H1 (cell line): Measurements from ENCODE around the gene CHMP4B. TPM values are rescaled to one million over a fixed set of nuclear protein-coding genes. Genes with fewer than 3 reads are reported as not detected.

ENCODE experiments used
- CTCF ChIA-PET: fragments of 300-600 bp; sonication (Branson Sonifier 250); formaldehyde crosslinking; loops from one replicate; lab custom pipeline; 2021; ENCODE audit not compliant: partially characterized antibody; lab: Charles Lee
- POLR2A ChIA-PET: fragments of 300-600 bp; sonication (Branson Sonifier 250); formaldehyde crosslinking; loops from one replicate; lab custom pipeline; 2021; ENCODE audit warnings: inconsistent platforms; ENCODE audit not compliant: partially characterized antibody; lab: Charles Lee
- DNase-seq, 2 experiments: peaks; one replicate each; pipeline versions ENCODE4 v3.0.0 to v3.0.0-alpha.2; 2010 to 2022; ENCODE audit warnings: low spot score in 2 of 2, low read depth in 1 of 2, mixed read lengths in 1 of 2
- FAIRE-seq: peaks from 2 replicates; lab custom pipeline; 2011; peaks lifted over from hg19 to GRCh38; lab: Jason Lieb, UNC
- H2AFZ ChIP-seq: 2 replicates; pipeline ENCODE4 v1.8.1; 2012; ENCODE audit warnings: low read length, inconsistent platforms
- H2AK5ac ChIP-seq: 2 replicates; pipeline ENCODE4 v1.6.1; 2013; ENCODE audit warnings: low read depth, low read length
- H2BK120ac ChIP-seq: replicated peaks from 2 replicates; pipeline ENCODE3; 2013; ENCODE audit warnings: low read depth, low read length, inconsistent platforms
- H2BK12ac ChIP-seq: 2 replicates; pipeline ENCODE4 v1.6.1; 2013; ENCODE audit warnings: low read depth, low read length
- H2BK15ac ChIP-seq: 2 replicates; pipeline ENCODE4 v1.6.1; 2013; ENCODE audit warnings: low read length
- H2BK20ac ChIP-seq: 2 replicates; pipeline ENCODE4 v1.6.1; 2013; ENCODE audit warnings: low read length
- H2BK5ac ChIP-seq: 2 replicates; pipeline ENCODE4 v1.6.1; 2013; ENCODE audit warnings: low read depth, low read length
- H3K14ac ChIP-seq: 2 replicates; pipeline ENCODE4 v1.6.1; 2013; ENCODE audit warnings: inconsistent platforms; ENCODE audit not compliant: insufficient read length
- H3K18ac ChIP-seq: 2 replicates; pipeline ENCODE4 v1.6.1; 2013; ENCODE audit warnings: low read length; ENCODE audit errors: extremely low read depth
- H3K23ac ChIP-seq: 2 replicates; pipeline ENCODE4 v1.6.1; 2013; ENCODE audit warnings: inconsistent platforms; ENCODE audit not compliant: insufficient read length
- H3K23me2 ChIP-seq: 2 replicates; pipeline ENCODE4 v1.6.1; 2013; ENCODE audit warnings: low read depth, low read length
- H3K27ac ChIP-seq: 2 replicates; pipeline ENCODE4 v1.6.1; 2011; ENCODE audit warnings: low read depth, low read length, inconsistent platforms
- H3K27me3 ChIP-seq, 4 experiments: replicated peaks in 1 of 4; 1 replicate in 1 of 4; 2 replicates in 3 of 4; pipeline versions ENCODE4 v1.6.1 to v1.8.1; 2011 to 2013; ENCODE audit warnings: low read length in 3 of 4, mild to moderate bottlenecking in 3 of 4, inconsistent platforms in 2 of 4, mixed read lengths in 2 of 4, moderate library complexity in 1 of 4; ENCODE audit not compliant: control insufficient read depth in 3 of 4, insufficient read depth in 3 of 4; ENCODE audit errors: extremely low read depth in 1 of 4
- H3K36me3 ChIP-seq, 4 experiments: 2 replicates each; pipeline versions ENCODE4 v1.6.1 to v1.8.1; 2011 to 2013; ENCODE audit warnings: mild to moderate bottlenecking in 4 of 4, low read length in 3 of 4, moderate library complexity in 2 of 4, control low read depth in 1 of 4, inconsistent platforms in 1 of 4; ENCODE audit not compliant: insufficient read depth in 4 of 4, control insufficient read depth in 2 of 4
- H3K4ac ChIP-seq: replicated peaks from 2 replicates; pipeline ENCODE3; 2013; ENCODE audit warnings: low read length, low read depth, mixed read lengths, inconsistent platforms; ENCODE audit not compliant: insufficient read length
- H3K4me1 ChIP-seq, 4 experiments: replicated peaks in 1 of 4; 1 replicate in 1 of 4; 2 replicates in 3 of 4; pipeline versions ENCODE4 v1.6.1 to v1.8.1; 2011 to 2013; ENCODE audit warnings: low read length in 3 of 4, inconsistent platforms in 2 of 4, mixed read lengths in 1 of 4; ENCODE audit not compliant: insufficient read depth in 4 of 4, control insufficient read depth in 3 of 4
- H3K4me2 ChIP-seq, 2 experiments: 2 replicates each; pipeline versions ENCODE4 v1.6.1 to v1.8.1; 2011 to 2013; ENCODE audit warnings: low read depth in 2 of 2, low read length in 2 of 2, control low read depth in 1 of 2, inconsistent platforms in 1 of 2, mild to moderate bottlenecking in 1 of 2; ENCODE audit not compliant: insufficient read depth in 1 of 2
- H3K4me3 ChIP-seq, 4 experiments: fragments of 200-600, 300-600 bp in 1 of 4; sonication (generic), shearing (Covaris generic), sonication (Bioruptor Twin) in 1 of 4; 2 replicates each; pipeline versions ENCODE4 v1.5.1 to v1.8.1; 2011 to 2016; ENCODE audit warnings: low read length in 4 of 4, low read depth in 3 of 4, control low read depth in 2 of 4, inconsistent platforms in 2 of 4, mild to moderate bottlenecking in 2 of 4, mixed read lengths in 1 of 4, moderate library complexity in 1 of 4; ENCODE audit not compliant: insufficient read depth in 2 of 4; ENCODE audit errors: extremely low read depth in 1 of 4
- H3K56ac ChIP-seq: replicated peaks from 2 replicates; pipeline ENCODE3; 2013; ENCODE audit warnings: low read depth, mild to moderate bottlenecking, mixed read lengths, low read length, inconsistent platforms; ENCODE audit not compliant: insufficient read length
- H3K79me1 ChIP-seq: 2 replicates; pipeline ENCODE4 v1.6.1; 2013; ENCODE audit warnings: low read depth, low read length, control low read depth
- H3K79me2 ChIP-seq, 2 experiments: 2 replicates each; pipeline versions ENCODE4 v1.6.1 to v1.8.1; 2012 to 2013; ENCODE audit warnings: low read length in 2 of 2, mild to moderate bottlenecking in 2 of 2, inconsistent platforms in 1 of 2; ENCODE audit not compliant: insufficient read depth in 2 of 2, control insufficient read depth in 1 of 2
- H3K9ac ChIP-seq, 4 experiments: replicated peaks in 1 of 4; 1 replicate in 1 of 4; 2 replicates in 3 of 4; pipeline versions ENCODE4 v1.6.1 to v1.8.1; 2011 to 2013; ENCODE audit warnings: low read depth in 3 of 4, low read length in 3 of 4, control low read depth in 2 of 4, mild to moderate bottlenecking in 2 of 4, moderate library complexity in 2 of 4, inconsistent platforms in 1 of 4; ENCODE audit errors: extremely low read depth in 1 of 4
- H3K9me3 ChIP-seq, 2 experiments: 2 replicates each; pipeline versions ENCODE4 v1.6.1 to v1.8.1; 2012 to 2013; ENCODE audit warnings: mild to moderate bottlenecking in 2 of 2, moderate library complexity in 2 of 2, control low read depth in 1 of 2, inconsistent platforms in 1 of 2, low read depth in 1 of 2, low read length in 1 of 2, mixed read lengths in 1 of 2; ENCODE audit not compliant: insufficient read depth in 2 of 2
- H4K20me1 ChIP-seq, 2 experiments: replicated peaks in 1 of 2; 2 replicates each; pipeline versions ENCODE3 to v1.8.1; 2011 to 2013; ENCODE audit warnings: inconsistent platforms in 2 of 2, low read length in 2 of 2, mild to moderate bottlenecking in 1 of 2; ENCODE audit not compliant: insufficient read depth in 2 of 2, control insufficient read depth in 1 of 2
- H4K5ac ChIP-seq: 2 replicates; pipeline ENCODE4 v1.6.1; 2013; ENCODE audit warnings: low read length, low read depth, mixed read lengths, inconsistent platforms; ENCODE audit not compliant: insufficient read length
- H4K8ac ChIP-seq: 2 replicates; pipeline ENCODE4 v1.8.0; 2013; ENCODE audit warnings: mild to moderate bottlenecking, moderate library complexity, low read length, inconsistent platforms; ENCODE audit not compliant: insufficient read depth; ENCODE audit errors: extremely low read depth
- H4K91ac ChIP-seq: replicated peaks from 2 replicates; pipeline ENCODE3; 2013; ENCODE audit warnings: low read length, mixed read lengths, inconsistent platforms; ENCODE audit not compliant: insufficient read length
- ATF2 ChIP-seq: IDR thresholded peaks from 2 replicates; pipeline ENCODE4 v1.6.1; 2012; ENCODE audit warnings: low read length, inconsistent platforms
- BCL11A ChIP-seq, 2 experiments: IDR thresholded peaks; one replicate each; pipeline ENCODE4 v1.6.1; 2011; ENCODE audit warnings: low read depth in 2 of 2, low read length in 2 of 2, mild to moderate bottlenecking in 2 of 2
- CHD2 ChIP-seq: IDR thresholded peaks from 2 replicates; pipeline ENCODE4 v1.6.1; 2012; ENCODE audit warnings: low read length, improper control_type of control experiment
- EGR1 ChIP-seq: IDR thresholded peaks from 2 replicates; pipeline ENCODE4 v1.6.1; 2011; ENCODE audit warnings: low read depth, low read length, borderline replicate concordance
- JUND ChIP-seq: IDR thresholded peaks from 2 replicates; pipeline ENCODE4 v1.6.1; 2011; ENCODE audit warnings: mild to moderate bottlenecking, improper control_type of control experiment, low read length
- KDM1A ChIP-seq: fragments of 200-600, 300-600 bp; sonication (generic); IDR thresholded peaks from 2 replicates; pipeline ENCODE4 v1.7.1; 2016; ENCODE audit warnings: mild to moderate bottlenecking, low read length, borderline replicate concordance
- MAFK ChIP-seq: IDR thresholded peaks from 2 replicates; pipeline ENCODE4 v1.6.1; 2012; ENCODE audit warnings: low read depth, mild to moderate bottlenecking, improper control_type of control experiment, low read length
- RAD21 ChIP-seq, 2 experiments: IDR thresholded peaks in 1 of 2; conservative IDR thresholded peaks in 1 of 2; 2 replicates each; pipeline ENCODE4 v1.6.1; 2011; ENCODE audit warnings: low read depth in 2 of 2, low read length in 2 of 2, improper control_type of control experiment in 1 of 2, inconsistent platforms in 1 of 2, mild to moderate bottlenecking in 1 of 2, moderate library complexity in 1 of 2
- SIX5 ChIP-seq: IDR thresholded peaks from 2 replicates; pipeline ENCODE4 v1.6.1; 2011; ENCODE audit warnings: mild to moderate bottlenecking, low read depth, low read length
- SP2 ChIP-seq: IDR thresholded peaks from 2 replicates; pipeline ENCODE4 v1.6.1; 2012; ENCODE audit warnings: mild to moderate bottlenecking, low read length, inconsistent platforms
- SUZ12 ChIP-seq: fragments of 200-600 bp; sonication (generic); IDR thresholded peaks from 2 replicates; pipeline ENCODE4 v1.6.1; 2012; ENCODE audit warnings: mild to moderate bottlenecking, inconsistent platforms, low read length, moderate library complexity, mixed read lengths
- TAF1 ChIP-seq: IDR thresholded peaks from 2 replicates; pipeline ENCODE4 v1.6.1; 2011; ENCODE audit warnings: mild to moderate bottlenecking, low read depth, low read length
- YY1 ChIP-seq: IDR thresholded peaks from 2 replicates; pipeline ENCODE4 v1.6.1; 2011; ENCODE audit warnings: low read depth, mild to moderate bottlenecking, low read length
- WGBS, 2 experiments: shearing (Covaris generic) in 1 of 2; methylation state at CpG; one replicate each; pipeline versions ENCODE4 v1.1.6 to v1.1.7; 2013 to 2015; ENCODE audit warnings: low lambda C conversion rate in 2 of 2, mixed read lengths in 2 of 2, inconsistent platforms in 1 of 2, low coverage in 1 of 2, missing lambda C conversion rate in 1 of 2; ENCODE audit not compliant: insufficient replicate concordance in 2 of 2, insufficient coverage in 1 of 2, insufficient read length in 1 of 2; ENCODE audit errors: extremely low coverage in 1 of 2, missing lambda C conversion rate in 1 of 2; 5-methylcytosine and 5-hydroxymethylcytosine counted together
- polyA plus RNA-seq, 7 experiments: library from polyadenylated mRNA; depleted of rRNA in 3 of 7; stranded (reverse) in 5 of 7; unstranded in 2 of 7; fragments of >200 nt in 5 of 7; fragments of 200-250 nt in 2 of 7; gene quantifications; 1 replicate in 5 of 7; 2 replicates in 1 of 7; 4 replicates in 1 of 7; pipeline versions ENCODE4 v1.2.1 to v1.2.3, GENCODE V29; 2011 to 2013; ENCODE audit warnings: missing spikeins in 2 of 7, mixed read lengths in 2 of 7
- total RNA-seq: library from RNA; stranded (reverse); fragmentation: NEBNext Ultra II Directional; extraction: Animal tissue kit (Norgen Biotek cat#: 25700); gene quantifications from 2 replicates; pipeline ENCODE4 v1.2.1, GENCODE V29; 2021

CHMP4B gene
- total and polyA plus RNA-seq, 2 of the 8 experiments (the other 6 are each of a cell fraction or from before 2014, with no cell fraction given) = 38.6 to 66.3 TPM

DNA sequence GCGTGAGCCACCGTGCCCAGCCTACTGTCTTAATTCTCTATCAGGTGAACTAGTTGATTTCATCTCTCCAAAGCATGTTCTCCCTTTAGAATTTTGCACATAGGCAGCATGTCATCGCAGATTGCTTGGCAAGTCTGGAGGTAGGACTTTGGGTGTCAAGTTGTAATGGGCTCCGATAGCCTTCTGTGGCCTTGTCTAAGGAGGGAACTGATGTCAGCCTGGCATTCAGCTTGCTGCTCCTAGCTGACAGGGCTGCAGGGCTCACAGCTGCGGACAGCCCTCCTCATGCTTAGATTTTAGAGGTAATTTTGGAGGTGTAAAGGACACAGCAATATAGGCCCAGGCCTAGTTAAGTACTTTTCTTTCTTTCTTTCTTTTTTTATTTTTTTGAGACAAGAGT lies 11.3 kb downstream of the CHMP4B start:
- no peak overlapping the region for H3K14ac ChIP-seq
- no peak overlapping the region for H3K18ac ChIP-seq
- H3K4me3 ChIP-seq = no peak overlapping the region
- H3K23me2 ChIP-seq = no peaks in the 10 kb centered on the region
- H3K4me2 ChIP-seq = no peak overlapping the region
- CTCF ChIA-PET = interaction anchor here (0.8 to 1.1 kb wide), 2 partner anchors 10 to 301 kb away, joined by 3 to 5 read pairs; no protein-coding TSS in a partner anchor
- no peak overlapping the region for H4K5ac ChIP-seq
- H3K27ac ChIP-seq = no peak overlapping the region
- no peak overlapping the region for H2BK12ac ChIP-seq
- H3K9ac ChIP-seq = no peak overlapping the region
- peaks cover 5 to 35% of the 10 kb centered on the region in 2 experiments for H4K20me1 ChIP-seq
- H3K9me3 ChIP-seq = no peaks in the 10 kb centered on the region
- DNase-seq = no peak
- H3K79me1 ChIP-seq = peaks cover 25% of the 10 kb centered on the region
- H2AK5ac ChIP-seq = no peak overlapping the region
- no peak overlapping the region for H4K91ac ChIP-seq
- H3K79me2 ChIP-seq = peaks cover 7 to 80% of the 10 kb centered on the region in 2 experiments
- no peak overlapping the region for H2AFZ ChIP-seq
- peaks cover 0 to 7% (median 2%) of the 10 kb centered on the region in 4 experiments; a peak in 2 of 7 replicates for H3K4me1 ChIP-seq
- H3K27me3 ChIP-seq = no peaks in the 10 kb centered on the region
- POLR2A ChIA-PET = no interaction called here
- WGBS, 2 experiments = 88% methylated on average over 5 of the region's 5 CpGs; no CpG with 5 or more reads in 1 of the 2 experiments
- H2BK20ac ChIP-seq = no peak overlapping the region
- no peak overlapping the region for H2BK120ac ChIP-seq
- H3K56ac ChIP-seq = no peak overlapping the region
- H2BK5ac ChIP-seq = no peak overlapping the region
- no peak for FAIRE-seq
- H3K4ac ChIP-seq = no peak overlapping the region
- no peak overlapping the region for H3K23ac ChIP-seq
- H3K36me3 ChIP-seq = no peaks in the 10 kb centered on the region
- no peak overlapping the region for H4K8ac ChIP-seq
- no peak overlapping the region for H2BK15ac ChIP-seq
- TF ChIP-seq KDM1A (no peak), MAFK (no peak), TAF1 (no peak), YY1 (no peak), ATF2 (no peak), SIX5 (no peak), BCL11A (IDR thresholded peaks at IDR 0.05; ENCODE audit: low read depth in 2 of 2, low read length in 2 of 2) (no peak), SUZ12 (no peak), CHD2 (no peak), EGR1 (no peak), RAD21 (IDR thresholded peaks at IDR 0.05 in 1 of 2, conservative IDR thresholded peaks at IDR 0.05 in 1 of 2; ENCODE audit: low read depth in 2 of 2, low read length in 2 of 2) (no peak), SP2 (no peak), JUND (no peak)
